ENCODE data around the gene LHX1. TPM values are rescaled to one million over a fixed set of nuclear protein-coding genes. Genes with fewer than 3 reads are reported as not detected.

The LHX1 gene
- total and polyA plus RNA-seq, 2 donors (not counting 1 experiment from before 2014, with no cell fraction given): not detected

- Histone ChIP-seq H4K20me1 (ENCODE audit: control insufficient read depth, extremely low read depth, insufficient read depth, low read length) (no peaks in the 10 kb centered on the region), H3K4me2 (ENCODE audit: extremely low read depth, insufficient read depth, low read length) (no peak overlapping the region), H3K36me3 (ENCODE audit: control insufficient read depth, insufficient read depth, low read length) (no peaks in the 10 kb centered on the region), H3K79me2 (ENCODE audit: control insufficient read depth, insufficient read depth, low read length) (no peaks in the 10 kb centered on the region), H3K27ac (ENCODE audit: insufficient read depth, low read length) (no peak overlapping the region), H2AFZ (ENCODE audit: low read length) (no peak overlapping the region), H3K9ac (ENCODE audit: insufficient read depth, low read length) (no peak overlapping the region), H3K9me3 (ENCODE audit: control insufficient read depth, insufficient read depth, low read depth, low read length) (no peaks in the 10 kb centered on the region), H3K4me1 (ENCODE audit: control insufficient read depth, extremely low read depth, insufficient read depth, low read length) (no peaks in the 10 kb centered on the region), H3K27me3 (ENCODE audit: control insufficient read depth, insufficient read depth, low read length) (peaks cover 92% of the 10 kb centered on the region), H3K4me3 (replicated peaks in 1 of 4; ENCODE audit: control extremely low read depth in 1 of 4, insufficient read depth in 1 of 4, low read depth in 3 of 4, low read length in 4 of 4) (no peak overlapping the region)
- TF ChIP-seq, protein P1, sequence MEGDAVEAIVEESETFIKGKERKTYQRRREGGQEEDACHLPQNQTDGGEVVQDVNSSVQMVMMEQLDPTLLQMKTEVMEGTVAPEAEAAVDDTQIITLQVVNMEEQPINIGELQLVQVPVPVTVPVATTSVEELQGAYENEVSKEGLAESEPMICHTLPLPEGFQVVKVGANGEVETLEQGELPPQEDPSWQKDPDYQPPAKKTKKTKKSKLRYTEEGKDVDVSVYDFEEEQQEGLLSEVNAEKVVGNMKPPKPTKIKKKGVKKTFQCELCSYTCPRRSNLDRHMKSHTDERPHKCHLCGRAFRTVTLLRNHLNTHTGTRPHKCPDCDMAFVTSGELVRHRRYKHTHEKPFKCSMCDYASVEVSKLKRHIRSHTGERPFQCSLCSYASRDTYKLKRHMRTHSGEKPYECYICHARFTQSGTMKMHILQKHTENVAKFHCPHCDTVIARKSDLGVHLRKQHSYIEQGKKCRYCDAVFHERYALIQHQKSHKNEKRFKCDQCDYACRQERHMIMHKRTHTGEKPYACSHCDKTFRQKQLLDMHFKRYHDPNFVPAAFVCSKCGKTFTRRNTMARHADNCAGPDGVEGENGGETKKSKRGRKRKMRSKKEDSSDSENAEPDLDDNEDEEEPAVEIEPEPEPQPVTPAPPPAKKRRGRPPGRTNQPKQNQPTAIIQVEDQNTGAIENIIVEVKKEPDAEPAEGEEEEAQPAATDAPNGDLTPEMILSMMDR (conservative IDR thresholded peaks at IDR 0.05 in 1 of 2, IDR thresholded peaks at IDR 0.05 in 1 of 2; ENCODE audit: low read depth in 1 of 2, low read length in 2 of 2): no peak
- TF ChIP-seq EZH2 (IDR thresholded peaks at IDR 0.05; ENCODE audit: low read length, missing control alignments): no peak
- no peak for DNase-seq (ENCODE audit: low read depth in 2 of 2)
Observed at GRCh38 chr17:36941265-36942010, 4.2 kb downstream of the LHX1 start.

DNA sequence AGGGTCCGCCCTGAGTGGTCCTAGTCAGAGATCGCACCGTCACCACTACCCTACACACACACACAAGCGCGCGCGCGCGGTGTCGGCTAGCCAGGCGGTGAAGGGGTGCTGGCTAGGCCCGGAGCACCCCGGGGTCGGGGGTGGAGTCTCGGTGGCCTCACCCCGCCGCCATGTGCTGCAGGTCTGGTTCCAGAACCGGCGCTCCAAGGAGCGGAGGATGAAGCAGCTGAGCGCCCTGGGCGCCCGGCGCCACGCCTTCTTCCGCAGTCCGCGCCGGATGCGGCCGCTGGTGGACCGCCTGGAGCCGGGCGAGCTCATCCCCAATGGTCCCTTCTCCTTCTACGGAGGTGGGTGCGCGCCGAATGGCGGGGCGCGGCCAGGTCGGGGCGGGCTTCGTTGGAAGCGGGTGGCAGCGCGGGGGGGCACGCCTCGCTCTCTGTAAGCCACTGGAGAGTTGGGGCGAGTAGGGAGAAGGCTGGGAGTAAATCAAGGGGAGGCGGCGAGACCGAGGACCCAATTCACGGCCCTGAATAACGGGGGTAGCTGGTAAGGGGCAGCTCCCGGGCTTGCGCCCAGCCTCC is 4.8 kb downstream of the LHX1 start:
- H3K27me3 ChIP-seq (ENCODE audit: control insufficient read depth, insufficient read depth, low read length): peaks cover 92% of the 10 kb centered on the region
- no peak for DNase-seq (ENCODE audit: low read depth in 2 of 2)
- H3K27ac ChIP-seq (ENCODE audit: insufficient read depth, low read length): no peak overlapping the region
- no peaks in the 10 kb centered on the region for H3K79me2 ChIP-seq (ENCODE audit: control insufficient read depth, insufficient read depth, low read length)
- no peak overlapping the region for H2AFZ ChIP-seq (ENCODE audit: low read length)
- H3K36me3 ChIP-seq (ENCODE audit: control insufficient read depth, insufficient read depth, low read length): no peaks in the 10 kb centered on the region
- peak overlapping the region; percentile 15 for H3K4me2 ChIP-seq (ENCODE audit: extremely low read depth, insufficient read depth, low read length)
- H3K4me3 ChIP-seq (replicated peaks in 1 of 4; ENCODE audit: control extremely low read depth in 1 of 4, insufficient read depth in 1 of 4, low read depth in 3 of 4, low read length in 4 of 4): no peak overlapping the region
- H3K9ac ChIP-seq (ENCODE audit: insufficient read depth, low read length): no peak overlapping the region
- no peaks in the 10 kb centered on the region for H3K4me1 ChIP-seq (ENCODE audit: control insufficient read depth, extremely low read depth, insufficient read depth, low read length)
- H4K20me1 ChIP-seq (ENCODE audit: control insufficient read depth, extremely low read depth, insufficient read depth, low read length): no peaks in the 10 kb centered on the region
- TF ChIP-seq, protein P1 (conservative IDR thresholded peaks at IDR 0.05 in 1 of 2, IDR thresholded peaks at IDR 0.05 in 1 of 2; ENCODE audit: low read depth in 1 of 2, low read length in 2 of 2): no peak
- TF ChIP-seq EZH2 (IDR thresholded peaks at IDR 0.05; ENCODE audit: low read length, missing control alignments): no peak
- no peaks in the 10 kb centered on the region for H3K9me3 ChIP-seq (ENCODE audit: control insufficient read depth, insufficient read depth, low read depth, low read length)

DNA sequence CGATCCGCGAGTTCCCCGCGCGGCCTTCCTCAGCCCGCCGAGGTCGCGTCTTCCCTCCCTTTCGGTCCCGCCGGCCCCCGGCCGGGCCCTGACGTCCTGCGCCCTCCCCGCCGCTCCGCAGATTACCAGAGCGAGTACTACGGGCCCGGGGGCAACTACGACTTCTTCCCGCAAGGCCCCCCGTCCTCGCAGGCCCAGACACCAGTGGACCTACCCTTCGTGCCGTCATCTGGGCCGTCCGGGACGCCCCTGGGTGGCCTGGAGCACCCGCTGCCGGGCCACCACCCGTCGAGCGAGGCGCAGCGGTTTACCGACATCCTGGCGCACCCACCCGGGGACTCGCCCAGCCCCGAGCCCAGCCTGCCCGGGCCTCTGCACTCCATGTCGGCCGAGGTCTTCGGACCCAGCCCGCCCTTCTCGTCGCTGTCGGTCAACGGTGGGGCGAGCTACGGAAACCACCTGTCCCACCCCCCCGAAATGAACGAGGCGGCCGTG is 5.4 kb downstream of the LHX1 start:
- Histone ChIP-seq H3K27ac (ENCODE audit: insufficient read depth, low read length) (no peak overlapping the region), H3K9ac (ENCODE audit: insufficient read depth, low read length) (no peak overlapping the region), H3K27me3 (ENCODE audit: control insufficient read depth, insufficient read depth, low read length) (peaks cover 92% of the 10 kb centered on the region), H4K20me1 (ENCODE audit: control insufficient read depth, extremely low read depth, insufficient read depth, low read length) (no peaks in the 10 kb centered on the region), H2AFZ (ENCODE audit: low read length) (no peak overlapping the region), H3K79me2 (ENCODE audit: control insufficient read depth, insufficient read depth, low read length) (no peaks in the 10 kb centered on the region), H3K4me2 (ENCODE audit: extremely low read depth, insufficient read depth, low read length) (no peak overlapping the region), H3K36me3 (ENCODE audit: control insufficient read depth, insufficient read depth, low read length) (no peaks in the 10 kb centered on the region), H3K9me3 (ENCODE audit: control insufficient read depth, insufficient read depth, low read depth, low read length) (no peaks in the 10 kb centered on the region), H3K4me3 (replicated peaks in 1 of 4; ENCODE audit: control extremely low read depth in 1 of 4, insufficient read depth in 1 of 4, low read depth in 3 of 4, low read length in 4 of 4) (no peak overlapping the region), H3K4me1 (ENCODE audit: control insufficient read depth, extremely low read depth, insufficient read depth, low read length) (no peaks in the 10 kb centered on the region)
- DNase-seq (ENCODE audit: low read depth in 2 of 2): no peak
- TF ChIP-seq EZH2 (IDR thresholded peaks at IDR 0.05; ENCODE audit: low read length, missing control alignments): no peak
- TF ChIP-seq, protein P1 (conservative IDR thresholded peaks at IDR 0.05 in 1 of 2, IDR thresholded peaks at IDR 0.05 in 1 of 2; ENCODE audit: low read depth in 1 of 2, low read length in 2 of 2): no peak

Measured in fibroblast of lung (primary cell).